Cardiac fibroblast (primary cell): ENCODE measurements around the gene TYK2.
"Not testable (repeated sequence)": the region's sequence is repeated elsewhere in the genome, so short reads cannot be mapped to it uniquely, and the experiment has no call there.

ENCODE experiments used
- DNase-seq, 2 donors: peaks; one replicate each; pipeline versions ENCODE4 v3.0.0 to v3.0.0-alpha.2; 2010; ENCODE audit warnings: low read depth in 2 of 2
- H3K4me3 ChIP-seq, 2 donors: replicated peaks in 1 of 2; 1 replicate in 1 of 2; 2 replicates in 1 of 2; pipeline ENCODE4 v1.5.1; 2011; ENCODE audit warnings: low read depth in 2 of 2, low read length in 2 of 2, mild to moderate bottlenecking in 2 of 2, moderate library complexity in 1 of 2
- TF ChIP-seq, protein P1 (sequence below): IDR thresholded peaks from one replicate; pipeline ENCODE4 v1.5.1; 2011; ENCODE audit warnings: low read depth, mild to moderate bottlenecking, low read length, inconsistent platforms

Gene TYK2

DNA sequence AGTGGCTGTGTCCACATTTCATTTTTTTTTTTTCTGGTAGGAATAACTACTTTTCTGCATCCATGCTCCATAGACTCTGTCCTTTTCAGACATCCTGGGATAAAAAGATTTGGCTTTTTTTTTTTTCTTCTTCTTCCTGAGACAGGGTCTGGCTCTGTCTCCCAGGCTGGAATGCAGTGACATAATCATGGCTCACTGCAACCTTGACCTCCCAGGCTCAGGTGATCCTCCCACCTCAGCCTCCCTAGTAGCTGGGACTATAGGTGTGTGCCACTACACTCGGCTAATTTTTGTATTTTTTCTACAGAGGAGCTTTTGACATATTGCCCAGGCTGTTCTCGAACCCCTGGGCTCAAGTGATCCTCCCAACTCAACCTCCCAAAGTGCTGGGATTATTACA lies 36.9 kb downstream of the TYK2 start:
- TF ChIP-seq, protein P1, sequence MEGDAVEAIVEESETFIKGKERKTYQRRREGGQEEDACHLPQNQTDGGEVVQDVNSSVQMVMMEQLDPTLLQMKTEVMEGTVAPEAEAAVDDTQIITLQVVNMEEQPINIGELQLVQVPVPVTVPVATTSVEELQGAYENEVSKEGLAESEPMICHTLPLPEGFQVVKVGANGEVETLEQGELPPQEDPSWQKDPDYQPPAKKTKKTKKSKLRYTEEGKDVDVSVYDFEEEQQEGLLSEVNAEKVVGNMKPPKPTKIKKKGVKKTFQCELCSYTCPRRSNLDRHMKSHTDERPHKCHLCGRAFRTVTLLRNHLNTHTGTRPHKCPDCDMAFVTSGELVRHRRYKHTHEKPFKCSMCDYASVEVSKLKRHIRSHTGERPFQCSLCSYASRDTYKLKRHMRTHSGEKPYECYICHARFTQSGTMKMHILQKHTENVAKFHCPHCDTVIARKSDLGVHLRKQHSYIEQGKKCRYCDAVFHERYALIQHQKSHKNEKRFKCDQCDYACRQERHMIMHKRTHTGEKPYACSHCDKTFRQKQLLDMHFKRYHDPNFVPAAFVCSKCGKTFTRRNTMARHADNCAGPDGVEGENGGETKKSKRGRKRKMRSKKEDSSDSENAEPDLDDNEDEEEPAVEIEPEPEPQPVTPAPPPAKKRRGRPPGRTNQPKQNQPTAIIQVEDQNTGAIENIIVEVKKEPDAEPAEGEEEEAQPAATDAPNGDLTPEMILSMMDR = no peak
- H3K4me3 ChIP-seq = no peak overlapping the region

DNA sequence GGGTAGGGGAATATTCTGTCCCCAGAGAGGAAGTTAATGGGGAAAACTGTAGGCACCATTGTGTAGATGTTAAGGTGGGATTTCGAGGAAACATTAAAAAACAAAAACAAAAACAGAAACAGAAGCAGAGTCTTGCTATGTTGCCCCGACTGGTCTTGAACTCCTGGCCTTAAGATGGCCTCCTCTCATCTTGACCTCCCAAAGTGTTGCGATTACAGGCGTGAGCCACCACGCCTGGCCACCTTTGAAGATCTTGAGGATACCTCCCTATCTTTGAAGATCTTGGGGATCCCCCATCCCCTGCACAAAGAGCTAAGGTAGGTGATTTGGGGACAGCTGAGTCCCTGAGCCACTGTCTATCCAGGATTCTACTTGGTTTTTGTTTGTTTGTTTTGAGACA lies 40.4 kb downstream of the TYK2 start:
- TF ChIP-seq, protein P1 = no peak
- H3K4me3 ChIP-seq = no peak overlapping the region

More for the DNA sequence above, 36.9 kb downstream of the TYK2 start:
- DNase-seq = no peak

DNA sequence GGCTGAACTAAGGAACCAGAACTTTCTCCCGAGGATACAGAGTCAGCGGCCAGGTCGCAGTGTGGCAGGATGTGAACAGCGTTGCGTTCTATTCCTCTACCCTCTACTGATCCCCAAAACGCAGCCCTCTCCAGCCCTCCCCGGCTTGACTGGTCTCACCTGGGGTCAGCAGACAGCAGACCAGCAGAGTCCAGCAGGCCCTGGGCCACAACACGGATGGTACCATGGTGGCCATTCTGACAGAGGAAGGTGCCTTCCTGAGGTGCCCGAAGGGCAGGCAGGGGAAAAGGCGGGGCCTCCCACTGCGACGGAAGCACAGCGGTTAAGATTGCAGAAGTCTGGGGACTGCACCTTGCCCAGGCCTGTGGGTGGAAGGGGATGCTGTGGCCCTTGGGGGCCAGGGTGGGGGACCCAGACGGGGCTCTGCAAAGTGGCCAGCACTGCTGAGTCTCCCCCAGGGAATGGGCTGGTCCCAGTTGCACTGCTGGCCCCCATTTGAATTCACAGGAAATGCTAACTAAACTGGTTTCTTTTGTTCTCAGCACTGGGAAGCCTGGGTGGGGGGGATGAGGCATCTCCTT lies 40.9 kb downstream of the TYK2 start, which contains the start of gene ICAM3:
TSS of gene ICAM3 (minus strand) at position 245 of the 581 bp plus-strand sequence. CDS start at position 235, 10 bp downstream.
- TF ChIP-seq, protein P1 = no peak
- no peak within 1 kb of the TSS for H3K4me3 ChIP-seq
- no peak for DNase-seq

More for the DNA sequence above, 40.4 kb downstream of the TYK2 start:
- DNase-seq = no peak

DNA sequence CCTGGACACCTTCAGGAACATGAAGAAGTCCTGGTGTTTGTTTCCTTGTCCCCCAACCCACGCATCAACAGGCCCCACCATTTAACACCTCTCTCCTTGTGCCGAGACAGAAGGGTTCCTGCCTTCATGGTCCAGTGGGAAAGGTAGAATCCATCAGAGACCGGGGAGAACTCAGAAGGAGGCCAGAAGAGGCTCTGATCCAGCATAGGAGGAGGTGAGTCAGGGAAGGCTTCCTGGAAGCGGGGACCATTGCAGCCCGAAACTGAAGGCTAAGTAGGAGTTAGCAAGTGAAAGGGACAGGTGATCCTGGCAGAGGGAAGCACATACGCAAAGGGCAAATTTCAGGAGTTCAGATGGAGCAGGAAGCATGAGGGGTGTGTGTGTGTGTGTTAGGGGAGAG lies 41.4 kb downstream of the TYK2 start:
- DNase-seq = no peak
- no peak overlapping the region for H3K4me3 ChIP-seq
- TF ChIP-seq, protein P1 = no peak

DNA sequence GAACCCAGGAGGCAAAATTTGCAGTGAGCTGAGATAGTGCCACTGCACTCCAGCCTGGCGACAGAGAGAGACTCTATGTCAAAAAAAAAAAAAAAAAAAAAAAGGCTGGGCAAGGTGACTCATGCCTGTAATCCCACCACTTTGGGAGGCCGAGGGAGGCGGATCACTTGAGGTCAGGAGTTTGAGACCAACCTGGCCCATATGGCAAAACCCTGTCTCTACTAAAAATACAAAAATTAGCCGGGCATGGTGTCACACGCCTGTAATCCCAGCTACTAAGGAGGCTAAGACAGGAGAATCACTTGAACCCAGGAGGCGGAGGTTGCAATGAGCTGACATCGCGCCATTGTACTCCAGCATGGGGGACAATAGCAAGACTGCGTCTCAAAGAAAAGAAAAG lies 43.6 kb downstream of the TYK2 start:
- not testable (repeated sequence) for DNase-seq, H3K4me3 ChIP-seq

DNA sequence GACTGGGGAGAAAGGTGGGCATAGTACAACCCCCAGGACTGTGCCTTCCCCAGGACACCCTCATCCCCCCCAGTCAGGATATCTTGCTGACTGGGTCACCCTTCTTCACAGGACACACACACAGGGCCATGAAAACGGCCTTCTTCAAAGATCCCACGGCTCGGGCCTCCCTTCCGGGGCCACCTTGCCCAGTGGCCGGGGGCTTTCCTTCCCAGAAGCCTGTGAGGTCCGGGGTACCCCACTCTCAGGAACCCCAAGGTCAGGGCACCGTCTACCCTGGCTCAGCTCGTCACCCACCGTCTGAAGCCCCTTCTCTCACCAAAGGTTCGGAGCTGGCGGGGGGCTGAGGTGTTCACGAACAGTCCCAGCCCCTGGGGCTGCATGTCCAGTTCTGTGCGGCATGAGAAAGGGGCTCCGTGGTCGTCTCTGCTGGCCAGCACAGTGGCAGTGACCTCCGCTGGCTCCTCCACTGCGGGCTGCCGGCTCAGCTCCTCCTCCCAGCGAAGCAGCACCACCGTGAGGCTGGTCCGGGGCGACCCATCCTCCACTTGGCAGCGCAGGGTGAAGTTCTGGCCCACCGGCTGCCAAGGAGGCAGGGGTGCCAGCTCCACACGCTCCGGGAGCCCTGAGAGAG lies 44.9 kb downstream of the TYK2 start:
- TF ChIP-seq, protein P1 = no peak
- DNase-seq = no peak
- no peak overlapping the region for H3K4me3 ChIP-seq

DNA sequence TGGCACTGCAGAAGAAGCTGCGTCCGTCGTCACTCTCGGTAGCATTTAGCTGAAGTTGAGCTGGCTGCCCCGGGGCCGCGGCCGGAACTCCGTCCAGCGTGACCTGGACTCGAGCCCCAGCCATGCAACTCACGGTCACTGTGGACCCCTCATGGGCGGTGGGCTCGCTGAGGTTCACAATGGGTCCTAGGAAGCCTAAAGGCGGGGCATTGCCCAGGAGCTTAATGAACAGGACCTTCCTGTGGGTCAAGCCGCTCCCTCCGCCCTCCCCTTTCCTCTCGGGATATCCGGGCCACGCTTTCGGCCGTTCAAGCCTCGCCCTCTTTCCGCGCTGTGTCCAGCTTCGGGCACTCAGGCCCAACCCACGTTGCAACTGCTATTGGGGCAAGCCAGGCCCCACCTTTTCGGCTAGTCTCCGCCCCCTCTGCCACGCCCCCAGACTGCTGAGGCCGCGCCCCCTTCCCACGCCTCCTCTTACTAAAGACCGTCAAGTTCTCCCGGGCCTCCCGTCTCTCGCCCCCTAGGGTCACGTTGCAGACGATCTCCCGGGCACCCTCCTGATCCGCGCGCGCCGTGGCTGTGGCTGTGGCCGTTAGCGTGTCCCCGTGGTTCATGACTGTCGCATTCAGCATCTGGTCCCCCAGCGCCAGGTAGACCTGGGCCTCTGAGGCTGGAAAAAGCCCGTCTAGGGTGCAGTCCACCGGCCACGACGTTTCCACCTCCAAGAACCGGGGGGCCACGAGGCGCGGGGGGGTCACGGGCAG lies 45.6 kb downstream of the TYK2 start:
- TF ChIP-seq, protein P1 = no peak
- peak overlapping the region; percentile 94 to 95 for H3K4me3 ChIP-seq
- DNase-seq = peak; percentile 98
